OCI-LY7 (cell line): ENCODE results near the gene PACS1.

ENCODE experiments used
- CTCF ChIP-seq: fragments of 200-600 bp; sonication (generic); conservative IDR thresholded peaks from 2 replicates; pipeline ENCODE4 v1.5.1; 2014; ENCODE audit warnings: mild to moderate bottlenecking, antibody characterized with exemption, low read length, moderate library complexity, mixed read lengths
- EZH2phosphoT487 ChIP-seq: fragments of 200-600 bp; sonication (generic); IDR thresholded peaks from 2 replicates; pipeline ENCODE4 v1.6.1; 2018; ENCODE audit warnings: low read depth, borderline replicate concordance, mild to moderate bottlenecking, mixed run types, antibody characterized with exemption, low read length, moderate library complexity, mixed read lengths

GRCh38 chr11:66087148-66087908 is 17.3 kb downstream of the PACS1 start:
- TF ChIP-seq CTCF (no peak), EZH2phosphoT487 (no peak)
